GM12875 (cell line): ENCODE results near the gene WDR5B.
"Not testable (repeated sequence)": the region's sequence is repeated elsewhere in the genome, so short reads cannot be mapped to it uniquely, and the experiment has no call there.

ENCODE experiments used
- H3K4me3 ChIP-seq: one replicate; pipeline ENCODE4 v1.5.1; 2011; ENCODE audit warnings: low read depth, low read length, control low read depth
- CTCF ChIP-seq: IDR thresholded peaks from 2 replicates; pipeline ENCODE4 v1.5.1; 2011; ENCODE audit warnings: low read depth, mild to moderate bottlenecking, control low read depth, inconsistent platforms, low read length, moderate library complexity, borderline replicate concordance; ENCODE audit not compliant: insufficient read depth

WDR5B gene

GRCh38 chr3:122366379-122366749, 49.5 kb downstream of the WDR5B start:
- TF ChIP-seq CTCF, result no peak
- H3K4me3 ChIP-seq, result no peak overlapping the region

DNA sequence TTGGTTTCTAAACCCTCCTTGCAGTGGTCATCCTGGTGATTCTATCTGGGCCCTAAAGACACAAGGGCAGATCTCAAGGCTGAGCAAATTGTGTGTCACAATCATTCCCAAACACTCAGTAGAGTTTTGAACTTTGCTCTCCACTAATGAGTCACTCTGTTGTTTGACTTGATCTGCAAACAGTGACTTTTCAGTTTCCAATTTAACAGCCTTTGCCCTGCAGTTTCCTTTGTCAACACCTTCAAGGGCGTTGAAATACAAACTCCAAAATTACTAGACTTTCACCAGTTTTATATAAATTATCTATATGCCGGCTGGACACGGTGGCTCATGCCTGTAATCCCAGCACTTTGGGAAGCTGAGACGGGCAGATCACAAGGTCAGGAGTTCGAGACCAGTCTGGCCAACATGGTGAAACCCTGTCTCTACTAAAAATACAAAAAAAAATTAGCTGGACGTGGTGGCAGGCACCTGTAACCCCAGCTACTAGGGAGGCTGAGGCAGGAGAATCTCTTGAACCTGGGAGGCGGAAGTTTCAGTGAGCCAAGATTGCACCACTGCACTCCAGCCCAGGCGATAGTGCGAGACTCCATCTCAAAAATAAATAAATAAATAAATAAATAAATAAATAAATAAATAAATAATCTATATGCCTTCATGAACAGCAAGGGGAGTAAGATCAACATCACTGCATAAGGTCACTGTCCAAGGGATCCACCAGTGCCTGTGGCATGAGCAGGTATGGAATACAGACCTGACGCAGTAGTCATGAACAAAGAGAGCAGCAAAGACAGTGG, 50.1 kb downstream of the WDR5B start:
- H3K4me3 ChIP-seq, result not testable (repeated sequence)

DNA sequence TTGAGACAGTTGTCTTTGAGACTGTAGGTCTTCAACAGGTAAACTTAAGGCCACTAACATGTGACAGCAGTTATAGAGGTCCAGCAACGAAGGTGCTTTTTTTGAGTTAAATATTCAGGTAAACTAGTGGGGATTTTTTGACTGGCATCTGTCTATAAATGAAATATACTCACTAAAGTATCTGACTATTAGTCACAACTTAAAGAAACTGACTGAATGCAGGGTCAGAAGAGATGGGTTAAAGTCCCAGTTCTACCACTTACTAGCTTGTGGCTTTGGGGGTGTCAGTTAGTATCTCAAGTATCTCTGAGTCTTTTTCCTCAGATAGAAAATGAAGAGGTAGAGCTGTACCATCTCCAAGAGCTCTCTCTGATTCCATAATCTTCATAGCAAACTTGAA, 50.8 kb downstream of the WDR5B start:
- no peak overlapping the region for H3K4me3 ChIP-seq
- TF ChIP-seq CTCF, result no peak

DNA sequence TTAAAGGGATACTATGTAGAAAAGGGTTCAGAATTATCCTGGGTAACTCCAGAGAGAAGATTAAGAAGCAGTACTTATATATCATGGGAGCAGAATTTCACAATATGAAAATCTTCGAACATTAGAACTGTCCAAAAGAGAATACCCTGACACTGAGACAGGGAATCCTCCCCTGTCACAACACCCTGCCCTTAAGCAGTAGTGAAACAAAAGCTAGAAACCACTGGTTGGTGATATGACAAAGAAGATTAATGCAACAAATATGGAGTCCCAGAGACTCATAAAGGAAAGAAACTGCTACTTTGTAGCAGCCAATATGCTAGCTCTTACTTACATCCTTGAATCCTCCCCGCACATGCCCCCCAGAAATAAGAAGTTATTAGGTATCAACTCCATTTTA, 51.4 kb downstream of the WDR5B start:
- no peak for TF ChIP-seq CTCF
- no peak overlapping the region for H3K4me3 ChIP-seq
